Measurements from ENCODE around the gene HDDC2.

HDDC2 gene

DNA sequence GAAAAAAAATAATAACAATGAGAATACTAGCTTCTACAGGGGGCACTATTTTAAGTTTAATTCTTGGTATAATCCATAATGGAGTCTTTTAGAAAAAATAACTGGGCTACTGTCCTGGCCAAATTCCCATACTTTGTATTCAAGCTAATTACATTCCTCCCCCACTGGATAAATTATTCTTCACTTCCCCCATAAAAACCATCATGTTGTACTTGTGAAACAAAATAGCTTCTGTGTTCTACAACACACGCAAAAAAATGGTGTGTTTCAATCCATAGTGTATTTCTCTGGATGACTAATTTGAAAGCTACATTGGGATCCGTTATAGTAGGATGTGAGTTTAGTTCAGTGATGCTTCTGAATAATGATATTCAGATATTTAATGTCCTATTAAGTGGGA lies 21.6 kb upstream of the HDDC2 start:
- no peaks in the 10 kb centered on the region for H3K4me1 ChIP-seq (ENCODE audit: control insufficient read depth, insufficient read depth, low read length)
- no peak overlapping the region for H3K4me3 ChIP-seq (ENCODE audit: low read length)
- no peak overlapping the region for H3K9ac ChIP-seq (ENCODE audit: low read length)
- H3K27me3 ChIP-seq (ENCODE audit: control insufficient read depth, insufficient read depth, low read length), result peaks cover 5% of the 10 kb centered on the region
- H3K36me3 ChIP-seq (ENCODE audit: control insufficient read depth, insufficient read depth, low read length), result no peaks in the 10 kb centered on the region
- H3K9me3 ChIP-seq (ENCODE audit: control insufficient read depth, low read length), result no peaks in the 10 kb centered on the region

DNA sequence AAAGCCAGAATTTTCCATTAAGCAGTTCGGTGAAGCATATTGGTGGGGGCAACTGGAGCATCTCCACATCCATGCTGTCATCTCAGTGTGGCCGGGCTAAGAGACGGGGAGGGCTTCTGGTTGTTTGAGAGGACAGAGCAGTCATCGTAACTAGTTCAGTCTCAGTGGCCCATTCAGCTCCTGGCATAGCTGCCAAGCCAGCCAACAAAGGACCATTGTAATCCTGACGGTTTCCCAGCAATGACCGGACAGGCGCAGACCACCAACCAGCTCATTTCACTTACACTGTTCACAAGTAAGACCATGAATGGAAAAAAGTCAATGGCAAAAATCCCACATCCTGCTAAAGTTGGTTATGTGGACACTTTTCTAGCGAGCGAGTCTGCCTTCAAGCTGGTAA lies 14.9 kb upstream of the HDDC2 start:
- H3K9ac ChIP-seq (ENCODE audit: low read length), result no peak overlapping the region
- no peaks in the 10 kb centered on the region for H3K27me3 ChIP-seq (ENCODE audit: control insufficient read depth, insufficient read depth, low read length)
- H3K36me3 ChIP-seq (ENCODE audit: control insufficient read depth, insufficient read depth, low read length), result no peaks in the 10 kb centered on the region
- no peaks in the 10 kb centered on the region for H3K4me1 ChIP-seq (ENCODE audit: control insufficient read depth, insufficient read depth, low read length)
- no peak overlapping the region for H3K4me3 ChIP-seq (ENCODE audit: low read length)
- H3K9me3 ChIP-seq (ENCODE audit: control insufficient read depth, low read length), result no peaks in the 10 kb centered on the region

DNA sequence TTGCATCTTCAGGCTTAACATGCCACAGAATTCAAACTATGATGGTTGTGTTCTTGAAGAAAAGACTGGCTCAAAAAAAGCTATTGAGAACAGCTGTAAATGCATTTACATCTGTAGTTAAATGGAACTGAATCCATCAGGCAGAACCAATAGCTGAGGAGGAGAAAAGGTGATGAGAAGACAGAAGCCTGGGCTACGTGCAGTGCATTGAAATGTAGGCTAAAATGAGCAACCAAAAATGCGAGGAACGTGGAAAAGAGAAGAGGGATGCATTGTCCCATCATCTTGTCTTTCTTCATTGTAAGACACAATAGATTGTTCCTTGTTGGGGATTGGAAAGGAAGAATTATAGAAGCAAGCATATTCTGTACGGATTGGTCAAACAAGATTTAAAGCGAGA lies 13.8 kb upstream of the HDDC2 start:
- no peak overlapping the region for H3K4me3 ChIP-seq (ENCODE audit: low read length)
- no peaks in the 10 kb centered on the region for H3K27me3 ChIP-seq (ENCODE audit: control insufficient read depth, insufficient read depth, low read length)
- no peaks in the 10 kb centered on the region for H3K9me3 ChIP-seq (ENCODE audit: control insufficient read depth, low read length)
- no peak overlapping the region for H3K9ac ChIP-seq (ENCODE audit: low read length)
- H3K36me3 ChIP-seq (ENCODE audit: control insufficient read depth, insufficient read depth, low read length), result no peaks in the 10 kb centered on the region
- H3K4me1 ChIP-seq (ENCODE audit: control insufficient read depth, insufficient read depth, low read length), result no peaks in the 10 kb centered on the region

DNA sequence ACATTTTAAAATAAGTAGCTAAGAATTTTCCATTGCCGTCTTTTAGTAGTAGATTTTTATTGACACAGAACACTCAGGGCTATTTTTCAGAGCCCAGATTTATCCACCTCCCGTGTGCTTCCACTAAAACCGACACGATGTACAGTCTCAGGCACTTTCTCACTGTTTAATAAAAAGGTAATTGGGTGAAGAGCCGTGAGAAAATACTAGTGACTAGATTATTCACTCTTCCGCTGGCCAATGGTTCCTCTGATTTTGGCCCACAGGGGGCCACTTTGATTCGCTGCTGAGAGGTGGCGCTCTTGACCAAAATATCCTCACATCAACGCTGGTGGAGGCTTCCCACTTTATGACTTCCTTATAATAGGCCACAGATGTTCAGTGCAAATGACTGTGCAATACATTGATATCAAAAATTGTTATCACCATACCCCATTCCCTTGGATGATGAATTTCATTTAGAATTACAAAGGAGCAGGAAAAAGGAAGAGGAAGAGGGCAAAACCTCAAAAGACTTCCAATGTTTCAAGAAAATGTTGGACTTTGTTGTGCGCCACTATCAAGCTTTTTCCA lies 12.3 kb upstream of the HDDC2 start:
- H3K9me3 ChIP-seq (ENCODE audit: control insufficient read depth, low read length), result no peaks in the 10 kb centered on the region
- no peaks in the 10 kb centered on the region for H3K27me3 ChIP-seq (ENCODE audit: control insufficient read depth, insufficient read depth, low read length)
- H3K4me3 ChIP-seq (ENCODE audit: low read length), result no peak overlapping the region
- no peak overlapping the region for H3K9ac ChIP-seq (ENCODE audit: low read length)
- no peaks in the 10 kb centered on the region for H3K36me3 ChIP-seq (ENCODE audit: control insufficient read depth, insufficient read depth, low read length)
- no peaks in the 10 kb centered on the region for H3K4me1 ChIP-seq (ENCODE audit: control insufficient read depth, insufficient read depth, low read length)

DNA sequence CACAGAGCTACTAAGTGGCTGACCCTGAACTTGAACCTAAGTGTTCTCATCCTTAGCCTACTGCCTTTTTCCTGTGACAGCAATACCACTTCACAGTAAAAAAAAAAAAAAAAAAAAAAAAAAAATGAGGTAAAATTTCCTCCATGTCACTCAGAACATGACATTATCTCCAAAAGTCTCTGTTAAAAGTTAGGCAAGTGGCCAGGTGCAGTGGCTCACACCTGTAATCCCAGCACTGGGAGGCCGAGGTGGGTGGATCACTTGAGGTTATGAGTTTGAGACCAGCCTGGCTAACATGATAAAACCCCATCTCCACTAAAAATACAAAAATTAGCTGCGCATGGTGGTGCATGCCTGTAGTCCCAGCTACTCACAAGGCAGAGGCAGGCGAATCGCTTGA lies 11.2 kb upstream of the HDDC2 start:
- Histone ChIP-seq H3K27me3 (ENCODE audit: control insufficient read depth, insufficient read depth, low read length) (no peaks in the 10 kb centered on the region), H3K4me3 (ENCODE audit: low read length) (no peak overlapping the region)

DNA sequence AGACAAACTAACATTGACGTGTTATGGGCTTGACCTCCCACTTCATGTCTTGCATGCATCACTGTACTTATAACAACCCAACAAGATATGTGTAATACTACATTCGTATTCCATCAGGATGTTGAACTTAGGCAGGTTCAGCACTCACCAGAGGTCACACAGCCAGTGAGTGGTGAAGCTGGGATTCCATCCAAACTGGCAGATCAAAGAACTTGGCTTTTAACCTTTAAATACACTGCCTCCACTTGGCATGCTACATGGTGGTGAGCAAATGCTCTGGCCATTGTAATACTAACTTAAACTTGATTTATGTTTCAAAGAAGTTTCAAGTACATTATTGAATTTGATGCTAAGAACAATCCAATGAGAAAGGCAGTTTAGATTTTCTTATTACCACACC lies 10.7 kb upstream of the HDDC2 start:
- Histone ChIP-seq H3K4me3 (ENCODE audit: low read length) (no peak overlapping the region), H3K36me3 (ENCODE audit: control insufficient read depth, insufficient read depth, low read length) (no peaks in the 10 kb centered on the region)

More for the DNA sequence above, 11.2 kb upstream of the HDDC2 start:
- H3K9ac ChIP-seq (ENCODE audit: low read length), result no peak overlapping the region
- H3K9me3 ChIP-seq (ENCODE audit: control insufficient read depth, low read length), result no peaks in the 10 kb centered on the region
- H3K36me3 ChIP-seq (ENCODE audit: control insufficient read depth, insufficient read depth, low read length), result no peaks in the 10 kb centered on the region
- H3K4me1 ChIP-seq (ENCODE audit: control insufficient read depth, insufficient read depth, low read length), result no peaks in the 10 kb centered on the region

DNA sequence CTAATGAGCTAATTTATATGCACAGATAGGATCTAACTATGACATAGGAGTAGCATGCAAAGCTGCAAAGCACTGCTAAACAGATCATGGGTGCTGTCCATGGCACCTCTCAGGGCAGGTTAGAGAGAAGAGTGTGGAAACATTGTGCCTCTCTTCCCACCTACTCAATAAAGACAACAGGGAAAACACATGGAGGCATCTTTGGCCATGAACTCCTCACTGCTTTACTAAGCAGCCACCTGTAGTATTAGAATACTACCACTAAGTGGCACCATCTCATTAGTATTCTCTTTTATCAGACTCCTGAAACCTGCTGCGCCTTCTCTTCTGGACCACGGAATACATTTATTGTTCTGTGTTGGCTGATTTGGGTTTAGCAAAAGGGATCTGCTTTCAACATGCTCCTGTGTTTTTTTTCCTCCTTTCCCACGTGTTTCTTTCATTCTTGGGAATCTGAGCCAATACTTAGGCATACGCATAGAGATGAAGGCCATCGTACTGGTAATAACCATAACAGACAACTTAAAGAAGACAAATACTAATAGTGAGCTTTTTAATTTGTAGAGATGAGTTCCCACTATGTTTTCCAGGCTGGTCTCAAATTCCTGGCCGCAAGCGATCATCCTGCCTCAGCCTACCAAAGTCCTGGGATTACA lies 9.4 kb upstream of the HDDC2 start:
- H3K9ac ChIP-seq (ENCODE audit: low read length), result no peak overlapping the region
- H3K9me3 ChIP-seq (ENCODE audit: control insufficient read depth, low read length), result no peaks in the 10 kb centered on the region
- H3K4me3 ChIP-seq (ENCODE audit: low read length), result no peak overlapping the region
- no peaks in the 10 kb centered on the region for H3K36me3 ChIP-seq (ENCODE audit: control insufficient read depth, insufficient read depth, low read length)
- no peaks in the 10 kb centered on the region for H3K4me1 ChIP-seq (ENCODE audit: control insufficient read depth, insufficient read depth, low read length)
- H3K27me3 ChIP-seq (ENCODE audit: control insufficient read depth, insufficient read depth, low read length), result no peaks in the 10 kb centered on the region

More for the DNA sequence above, 10.7 kb upstream of the HDDC2 start:
- H3K9ac ChIP-seq (ENCODE audit: low read length), result no peak overlapping the region
- no peaks in the 10 kb centered on the region for H3K4me1 ChIP-seq (ENCODE audit: control insufficient read depth, insufficient read depth, low read length)
- H3K9me3 ChIP-seq (ENCODE audit: control insufficient read depth, low read length), result no peaks in the 10 kb centered on the region
- no peaks in the 10 kb centered on the region for H3K27me3 ChIP-seq (ENCODE audit: control insufficient read depth, insufficient read depth, low read length)

DNA sequence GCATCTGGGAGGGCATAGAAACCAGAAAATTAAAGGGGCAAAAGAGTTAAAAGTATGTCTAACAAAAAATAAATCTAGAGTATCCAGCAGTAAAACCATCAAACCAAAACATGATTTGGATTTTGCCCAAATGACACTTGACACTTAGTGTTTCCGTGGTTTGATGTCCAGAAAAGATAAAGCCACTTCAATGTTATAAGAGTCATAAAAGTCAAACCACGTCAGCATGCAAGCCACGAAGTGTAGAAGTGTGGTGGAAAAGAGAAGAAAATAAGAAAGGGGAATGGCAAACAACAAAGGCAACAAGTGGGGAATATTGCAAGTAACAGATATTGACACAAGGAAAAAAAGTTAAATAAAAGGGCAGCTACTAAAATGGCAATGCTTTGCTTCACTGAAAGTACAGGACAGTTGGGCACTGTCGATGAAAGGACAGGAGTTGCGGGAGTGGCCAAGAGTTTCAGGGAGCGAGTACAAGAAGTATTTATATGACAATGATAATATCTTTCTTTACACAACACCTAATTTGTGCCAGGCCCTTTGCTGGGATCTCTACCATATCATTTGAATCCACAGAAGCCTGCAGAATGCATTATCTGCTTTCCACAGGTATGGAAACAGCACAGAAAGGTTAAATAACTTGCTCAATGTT lies 6.3 kb upstream of the HDDC2 start:
- H3K4me3 ChIP-seq (ENCODE audit: low read length), result no peak overlapping the region
- H3K36me3 ChIP-seq (ENCODE audit: control insufficient read depth, insufficient read depth, low read length), result no peaks in the 10 kb centered on the region
- no peak overlapping the region for H3K9ac ChIP-seq (ENCODE audit: low read length)
- no peaks in the 10 kb centered on the region for H3K4me1 ChIP-seq (ENCODE audit: control insufficient read depth, insufficient read depth, low read length)
- no peaks in the 10 kb centered on the region for H3K9me3 ChIP-seq (ENCODE audit: control insufficient read depth, low read length)
- H3K27me3 ChIP-seq (ENCODE audit: control insufficient read depth, insufficient read depth, low read length), result no peaks in the 10 kb centered on the region

DNA sequence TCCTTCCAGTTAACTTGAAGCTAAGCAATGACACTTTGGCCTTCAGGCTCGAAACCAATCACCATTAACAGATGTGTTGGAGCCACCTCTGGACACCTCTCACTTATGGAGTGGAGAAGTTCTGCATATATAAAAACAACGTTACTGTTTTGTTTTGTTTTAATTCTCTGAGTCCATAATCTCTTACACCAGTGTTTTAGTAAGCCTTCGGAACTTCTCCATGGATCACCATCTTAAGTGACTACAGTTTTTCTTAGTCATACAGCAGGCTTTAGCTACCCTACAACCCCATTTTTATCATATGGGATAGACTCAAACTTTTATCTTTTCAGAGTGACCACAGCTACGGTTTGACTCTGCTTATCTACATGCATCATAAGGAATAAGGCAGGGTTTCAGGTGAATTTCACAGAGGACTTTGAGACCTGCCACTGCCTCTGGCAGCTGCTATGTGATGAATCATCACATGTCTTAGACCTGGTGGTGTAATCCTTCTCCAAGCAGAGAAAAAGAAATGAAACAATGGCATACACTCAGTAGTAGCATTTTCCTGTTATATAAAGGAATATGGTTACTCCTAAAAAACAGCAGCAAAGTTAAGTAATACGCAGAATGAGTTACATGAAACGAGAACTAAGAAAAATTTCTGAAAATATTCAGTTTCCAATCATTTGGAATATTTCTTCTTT lies 5.5 kb upstream of the HDDC2 start:
- H3K9ac ChIP-seq (ENCODE audit: low read length), result no peak overlapping the region
- H3K27me3 ChIP-seq (ENCODE audit: control insufficient read depth, insufficient read depth, low read length), result no peaks in the 10 kb centered on the region
- H3K4me3 ChIP-seq (ENCODE audit: low read length), result no peak overlapping the region
- H3K4me1 ChIP-seq (ENCODE audit: control insufficient read depth, insufficient read depth, low read length), result no peaks in the 10 kb centered on the region
- no peaks in the 10 kb centered on the region for H3K9me3 ChIP-seq (ENCODE audit: control insufficient read depth, low read length)
- H3K36me3 ChIP-seq (ENCODE audit: control insufficient read depth, insufficient read depth, low read length), result no peaks in the 10 kb centered on the region

DNA sequence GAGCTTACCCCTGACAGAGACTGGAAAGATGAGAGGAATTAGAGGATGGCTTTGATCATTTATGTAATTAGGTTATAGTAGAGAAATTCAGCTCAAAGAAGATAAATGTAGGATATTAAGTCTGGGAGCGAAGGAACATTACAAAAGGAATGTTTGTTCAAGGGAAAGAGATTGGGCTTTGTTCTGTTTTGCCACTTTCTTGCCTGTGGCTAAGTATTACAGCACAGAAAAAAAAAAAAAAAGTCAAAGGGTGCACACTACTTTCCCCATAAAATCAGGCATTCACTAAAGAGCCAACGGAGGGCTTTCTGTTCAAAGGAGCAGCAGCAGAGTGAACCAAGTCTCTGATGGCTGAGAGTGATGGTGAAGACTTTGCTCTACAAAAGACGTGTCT lies 5.0 kb upstream of the HDDC2 start:
- no peaks in the 10 kb centered on the region for H3K4me1 ChIP-seq (ENCODE audit: control insufficient read depth, insufficient read depth, low read length)
- no peaks in the 10 kb centered on the region for H3K36me3 ChIP-seq (ENCODE audit: control insufficient read depth, insufficient read depth, low read length)
- no peak overlapping the region for H3K4me3 ChIP-seq (ENCODE audit: low read length)
- H3K27me3 ChIP-seq (ENCODE audit: control insufficient read depth, insufficient read depth, low read length), result no peaks in the 10 kb centered on the region
- H3K9me3 ChIP-seq (ENCODE audit: control insufficient read depth, low read length), result no peaks in the 10 kb centered on the region
- H3K9ac ChIP-seq (ENCODE audit: low read length), result no peak overlapping the region

DNA sequence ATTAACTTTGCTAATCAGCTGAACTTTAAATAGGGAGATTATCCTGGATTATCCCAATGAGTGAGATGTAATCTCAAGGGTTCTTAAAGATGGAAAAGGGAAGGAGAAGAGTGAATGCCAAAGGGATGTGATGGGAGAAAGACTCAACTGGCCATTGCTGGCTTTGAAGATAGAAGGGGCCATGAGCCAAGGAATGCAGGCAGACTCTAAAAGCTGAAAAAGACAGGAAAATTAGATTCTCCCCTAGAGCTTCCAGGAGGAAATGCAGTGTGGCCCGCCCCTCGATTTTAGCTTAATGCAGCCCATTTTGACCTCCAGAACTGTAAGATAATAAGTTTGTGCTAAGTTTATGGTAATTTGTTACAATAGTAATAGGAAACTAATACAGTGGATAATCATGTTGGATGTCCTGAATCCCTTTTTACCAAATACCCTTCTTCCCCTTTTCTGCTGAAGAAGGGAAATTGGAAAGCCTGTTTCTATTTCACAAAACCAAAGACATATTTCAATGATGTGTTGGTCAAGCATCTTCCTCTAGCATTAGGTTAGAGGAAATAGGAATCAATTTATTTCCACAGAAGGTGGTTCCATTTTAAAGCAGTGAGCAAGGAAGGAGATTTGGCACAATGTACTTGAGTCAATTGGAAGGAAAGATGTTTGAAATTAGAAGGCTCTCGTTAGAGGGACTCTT lies 3.3 kb upstream of the HDDC2 start:
- no peaks in the 10 kb centered on the region for H3K27me3 ChIP-seq (ENCODE audit: control insufficient read depth, insufficient read depth, low read length)
- no peak overlapping the region for H3K9ac ChIP-seq (ENCODE audit: low read length)
- no peaks in the 10 kb centered on the region for H3K36me3 ChIP-seq (ENCODE audit: control insufficient read depth, insufficient read depth, low read length)
- H3K9me3 ChIP-seq (ENCODE audit: control insufficient read depth, low read length), result no peaks in the 10 kb centered on the region
- H3K4me1 ChIP-seq (ENCODE audit: control insufficient read depth, insufficient read depth, low read length), result peaks cover 7% of the 10 kb centered on the region
- H3K4me3 ChIP-seq (ENCODE audit: low read length), result no peak overlapping the region

DNA sequence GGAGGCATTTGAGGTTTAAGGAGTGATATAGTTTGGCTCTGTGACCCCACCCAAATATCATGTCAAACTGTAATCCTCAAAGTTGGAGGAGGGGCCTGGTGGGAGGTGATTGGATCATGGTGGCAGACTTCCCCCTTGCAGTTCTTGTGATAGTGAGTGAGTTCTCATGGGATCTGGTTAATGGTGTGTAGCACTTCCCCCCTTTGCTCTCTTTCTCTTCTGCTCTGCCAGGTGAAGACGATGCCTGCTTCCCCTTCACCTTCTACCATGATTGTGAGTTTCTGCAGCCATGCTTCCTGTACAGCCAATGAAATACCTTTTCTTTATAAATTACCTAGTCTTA lies 1.7 kb upstream of the HDDC2 start:
- Histone ChIP-seq H3K36me3 (ENCODE audit: control insufficient read depth, insufficient read depth, low read length) (no peaks in the 10 kb centered on the region), H3K27me3 (ENCODE audit: control insufficient read depth, insufficient read depth, low read length) (no peaks in the 10 kb centered on the region), H3K4me1 (ENCODE audit: control insufficient read depth, insufficient read depth, low read length) (peaks cover 8% of the 10 kb centered on the region), H3K9me3 (ENCODE audit: control insufficient read depth, low read length) (no peaks in the 10 kb centered on the region), H3K4me3 (ENCODE audit: low read length) (no peak overlapping the region), H3K9ac (ENCODE audit: low read length) (no peak overlapping the region)

Measured in mucosa of stomach (tissue), 1 donor.